Endothelial cell of umbilical vein (primary cell): Measurements from ENCODE around the gene GIMAP8.

Source experiments
- CTCF ChIP-seq, 2 donors: IDR thresholded peaks; 1 replicate in 1 of 2; 2 replicates in 1 of 2; pipeline ENCODE4 v1.5.1; 2011; ENCODE audit warnings: low read length in 2 of 2, mild to moderate bottlenecking in 2 of 2, moderate library complexity in 2 of 2, control low read depth in 1 of 2, inconsistent platforms in 1 of 2, low read depth in 1 of 2; ENCODE audit not compliant: insufficient read depth in 1 of 2; ENCODE audit errors: extremely low read depth in 1 of 2
- EZH2 ChIP-seq: IDR thresholded peaks from 2 replicates; pipeline ENCODE4 v1.6.1; 2012; ENCODE audit warnings: borderline replicate concordance, low read depth, mild to moderate bottlenecking, moderate library complexity, low read length, inconsistent platforms; ENCODE audit not compliant: severe bottlenecking
- FOS ChIP-seq: IDR thresholded peaks from 2 replicates; pipeline ENCODE4 v1.6.1; 2011; ENCODE audit warnings: mild to moderate bottlenecking, low read length, moderate library complexity, borderline replicate concordance; ENCODE audit not compliant: insufficient read depth
- GATA2 ChIP-seq: IDR thresholded peaks from 2 replicates; pipeline ENCODE4 v1.7.0; 2011; ENCODE audit warnings: low read depth, mild to moderate bottlenecking, moderate library complexity, mixed read lengths, low read length; ENCODE audit not compliant: insufficient read length, insufficient read depth
- JUN ChIP-seq: IDR thresholded peaks from 2 replicates; pipeline ENCODE4 v1.6.1; 2011; ENCODE audit warnings: borderline replicate concordance, low read depth; ENCODE audit not compliant: insufficient read length, insufficient read depth
- MAX ChIP-seq: IDR thresholded peaks from 2 replicates; pipeline ENCODE4 v1.6.1; 2011; ENCODE audit not compliant: insufficient read depth, insufficient read length
- POLR2A ChIP-seq: IDR thresholded peaks from 2 replicates; pipeline ENCODE4 v1.6.1; 2012; ENCODE audit warnings: low read depth, mild to moderate bottlenecking, control low read depth, low read length
- POLR2AphosphoS5 ChIP-seq: IDR thresholded peaks from 2 replicates; pipeline ENCODE4 v1.6.1; 2012; ENCODE audit warnings: low read depth, mild to moderate bottlenecking, control low read depth, low read length, moderate library complexity; ENCODE audit not compliant: insufficient read depth

GRCh38 chr7:150410131-150410530 is 40.3 kb upstream of the GIMAP8 start:
- TF ChIP-seq CTCF (IDR thresholded peaks at IDR 0.05; ENCODE audit: extremely low read depth in 1 of 2, insufficient read depth in 1 of 2, low read depth in 1 of 2, low read length in 2 of 2) (no peak), POLR2A (no peak), EZH2 (no peak), FOS (no peak), JUN (no peak), GATA2 (no peak), POLR2AphosphoS5 (no peak), MAX (no peak)
